PC-9 (cell line): ENCODE data around the gene MYMK. TPM values are rescaled to one million over a fixed set of nuclear protein-coding genes. Genes with fewer than 3 reads are reported as not detected.

Experiments used
- BruUV-seq: library from RNA; stranded (reverse); fragments of 400-500 nt; replicated peaks from 2 replicates; lab custom pipeline; 2021; lab: Mats Ljungman, UMichigan
- CTCF ChIA-PET: fragments of 300-600 bp; sonication (Branson Sonifier 250); formaldehyde crosslinking; loops from one replicate; lab custom pipeline; 2022; ENCODE audit warnings: antibody characterized with exemption; lab: Charles Lee
- POLR2A ChIA-PET: fragments of 300-600 bp; sonication (Branson Sonifier 250); formaldehyde crosslinking; loops from one replicate; lab custom pipeline; 2022; ENCODE audit warnings: antibody characterized with exemption; ENCODE audit not compliant: unreplicated experiment; lab: Charles Lee
- DNase-seq, 2 experiments: peaks; one replicate each; pipeline versions ENCODE4 v3.0.0 to v3.0.0-alpha.2; 2015 to 2022; ENCODE audit warnings: mixed read lengths in 1 of 2
- H2AFZ ChIP-seq: fragments of 200-600 bp; sonication (generic); 2 replicates; pipeline ENCODE4 v1.8.1; 2017; ENCODE audit warnings: antibody characterized with exemption
- H3F3A ChIP-seq: fragments of 200-600 bp; sonication (generic); 2 replicates; pipeline ENCODE4 v1.8.1; 2017; ENCODE audit warnings: antibody characterized with exemption, mild to moderate bottlenecking, low read depth; ENCODE audit not compliant: insufficient read depth
- H3K27ac ChIP-seq: fragments of 200-600 bp; sonication (generic); 2 replicates; pipeline ENCODE4 v1.6.1; 2016; ENCODE audit warnings: mixed run types
- H3K27me3 ChIP-seq: fragments of 200-600 bp; sonication (generic); 2 replicates; pipeline ENCODE4 v1.6.1; 2016; ENCODE audit warnings: low read depth, mixed run types; ENCODE audit not compliant: insufficient read depth
- H3K36me3 ChIP-seq: fragments of 200-600 bp; sonication (generic); 2 replicates; pipeline ENCODE4 v1.6.1; 2016; ENCODE audit warnings: low read depth, mixed run types
- H3K4me1 ChIP-seq: fragments of 200-600 bp; sonication (generic); replicated peaks from 2 replicates; pipeline ENCODE4 v1.6.1; 2016; ENCODE audit warnings: mixed run types; ENCODE audit not compliant: insufficient read depth
- H3K4me2 ChIP-seq: fragments of 200-600 bp; sonication (generic); 2 replicates; pipeline ENCODE4 v1.6.1; 2017; ENCODE audit warnings: mixed run types
- H3K4me3 ChIP-seq: fragments of 200-600 bp; sonication (generic); 2 replicates; pipeline ENCODE4 v1.6.1; 2016; ENCODE audit warnings: mixed run types
- H3K79me2 ChIP-seq: fragments of 200-600 bp; sonication (generic); 2 replicates; pipeline ENCODE4 v1.6.1; 2017; ENCODE audit warnings: low read depth, mixed run types
- H3K9me2 ChIP-seq: fragments of 200-600 bp; sonication (generic); 2 replicates; pipeline ENCODE4 v1.8.1; 2017; ENCODE audit warnings: mild to moderate bottlenecking; ENCODE audit not compliant: insufficient read depth
- H3K9me3 ChIP-seq: fragments of 200-600 bp; sonication (generic); 2 replicates; pipeline ENCODE4 v1.8.1; 2016; ENCODE audit warnings: low read depth; ENCODE audit not compliant: insufficient read depth
- H4K20me1 ChIP-seq: fragments of 200-600 bp; sonication (generic); 2 replicates; pipeline ENCODE4 v1.8.1; 2017; ENCODE audit not compliant: insufficient read depth
- CTCF ChIP-seq: fragments of 200-600 bp; sonication (generic); conservative IDR thresholded peaks from 2 replicates; pipeline ENCODE4 v1.6.1; 2017; ENCODE audit warnings: mixed run types, antibody characterized with exemption, mild to moderate bottlenecking, moderate library complexity
- EZH2 ChIP-seq: fragments of 200-600 bp; sonication (generic); IDR thresholded peaks from 2 replicates; pipeline ENCODE4 v1.8.0; 2017; ENCODE audit warnings: antibody characterized with exemption, low read depth
- intact Hi-C: fragments of 100-400 bp; cut with micrococcal nuclease; formaldehyde crosslinking; loops from one replicate; pipeline ENCODE4 v1.10.0; 2022; ENCODE audit not compliant: unreplicated experiment
- total RNA-seq: library from RNA; stranded (reverse); gene quantifications from 2 replicates; pipeline ENCODE4 v1.2.3, GENCODE V29; 2021

The MYMK gene
- total RNA-seq, 1 experiment from 2014 or later: not detected

- DNase-seq: no peak
- Histone ChIP-seq H3K27me3 (peaks cover 61% of the 10 kb centered on the region), H3K79me2 (no peaks in the 10 kb centered on the region), H3K9me3 (no peaks in the 10 kb centered on the region), H4K20me1 (no peaks in the 10 kb centered on the region; the same call in 1 of the 2 replicates), H3K4me3 (no peak overlapping the region), H3K9me2 (no peaks in the 10 kb centered on the region), H3K36me3 (no peaks in the 10 kb centered on the region), H3K4me1 (peaks cover 13% of the 10 kb centered on the region; the same call in 1 of the 2 replicates), H2AFZ (no peak overlapping the region), H3K4me2 (no peak overlapping the region), H3F3A (peaks cover 9% of the 10 kb centered on the region; the same call in 1 of the 2 replicates), H3K27ac (no peak overlapping the region)
- ChIA-PET CTCF (no interaction called here), POLR2A (no interaction called here)
- BruUV-seq: no TSS peak
- TF ChIP-seq EZH2 (no peak), CTCF (no peak)
- intact Hi-C loops: no loop called here
Measured at GRCh38 chr9:133512253-133513213, 12.2 kb downstream of the MYMK start.

GRCh38 chr9:133511607-133512006 is 13.2 kb downstream of the MYMK start:
- peaks cover 54% of the 10 kb centered on the region for H3K27me3 ChIP-seq
- no peak overlapping the region for H3K4me3 ChIP-seq
- peaks cover 13% of the 10 kb centered on the region; the same call in 1 of the 2 replicates for H3F3A ChIP-seq
- H3K9me2 ChIP-seq: no peaks in the 10 kb centered on the region
- H3K4me1 ChIP-seq: peaks cover 20% of the 10 kb centered on the region
- H4K20me1 ChIP-seq: no peaks in the 10 kb centered on the region
- no peak overlapping the region for H3K4me2 ChIP-seq
- no peaks in the 10 kb centered on the region for H3K36me3 ChIP-seq
- DNase-seq: no peak
- POLR2A ChIA-PET: no interaction called here
- H3K27ac ChIP-seq: no peak overlapping the region
- intact Hi-C loops: no loop called here
- H2AFZ ChIP-seq: no peak overlapping the region
- H3K79me2 ChIP-seq: no peaks in the 10 kb centered on the region
- BruUV-seq: no TSS peak
- TF ChIP-seq CTCF: no peak
- TF ChIP-seq EZH2: no peak
- H3K9me3 ChIP-seq: no peaks in the 10 kb centered on the region
- CTCF ChIA-PET: no interaction called here

- peaks cover 48% of the 10 kb centered on the region for H3K27me3 ChIP-seq
- no peaks in the 10 kb centered on the region for H3K9me3 ChIP-seq
Measured at GRCh38 chr9:133510926-133511505, 13.7 kb downstream of the MYMK start.

More at GRCh38 chr9:133510926-133511505, 13.7 kb downstream of the MYMK start:
- no peak overlapping the region for H3K27ac ChIP-seq
- H3K36me3 ChIP-seq: no peaks in the 10 kb centered on the region
- H3K79me2 ChIP-seq: no peaks in the 10 kb centered on the region
- POLR2A ChIA-PET: no interaction called here
- TF ChIP-seq CTCF: no peak
- TF ChIP-seq EZH2: no peak
- H3K4me2 ChIP-seq: no peak overlapping the region
- no peak overlapping the region for H2AFZ ChIP-seq
- no peaks in the 10 kb centered on the region for H3K9me2 ChIP-seq
- DNase-seq: no peak
- no peaks in the 10 kb centered on the region for H4K20me1 ChIP-seq
- H3K4me3 ChIP-seq: no peak overlapping the region
- BruUV-seq: no TSS peak
- CTCF ChIA-PET: no interaction called here
- intact Hi-C loops: no loop called here
- H3K4me1 ChIP-seq: peaks cover 22% of the 10 kb centered on the region
- peaks cover 13% of the 10 kb centered on the region; the same call in 1 of the 2 replicates for H3F3A ChIP-seq
